HEK293 (cell line): ENCODE data around the gene GCLM.

Source experiments
- BCL11B ChIP-seq: fragments of 450-650 bp; formaldehyde crosslinking; IDR thresholded peaks from 2 replicates; pipeline ENCODE4 v1.5.1; 2016; ENCODE audit warnings: low read depth, missing biosample characterization, missing genetic modification characterization
- GFI1B ChIP-seq: fragments of 450-650 bp; formaldehyde crosslinking; IDR thresholded peaks from 2 replicates; pipeline ENCODE4 v1.5.1; 2016; ENCODE audit warnings: missing biosample characterization, missing genetic modification characterization
- MEIS1 ChIP-seq: sonication (generic); formaldehyde crosslinking; IDR thresholded peaks from 2 replicates; pipeline ENCODE4 v1.8.1; 2022; ENCODE audit warnings: missing genetic modification reagents, mild to moderate bottlenecking, borderline replicate concordance
- PRDM2 ChIP-seq: fragments of 450-650 bp; formaldehyde crosslinking; IDR thresholded peaks from 2 replicates; pipeline ENCODE4 v1.5.1; 2016; ENCODE audit warnings: missing biosample characterization, missing genetic modification characterization, borderline replicate concordance
- SALL2 ChIP-seq: fragments of 450-650 bp; formaldehyde crosslinking; IDR thresholded peaks from 2 replicates; pipeline ENCODE4 v1.5.0; 2017; ENCODE audit warnings: missing biosample characterization, mild to moderate bottlenecking, missing genetic modification characterization, borderline replicate concordance
- SP2 ChIP-seq: fragments of 450-650 bp; formaldehyde crosslinking; IDR thresholded peaks from 2 replicates; pipeline ENCODE4 v1.5.1; 2016; ENCODE audit warnings: missing biosample characterization, missing genetic modification characterization
- ZBTB10 ChIP-seq: fragments of 450-650 bp; formaldehyde crosslinking; IDR thresholded peaks from 2 replicates; pipeline ENCODE4 v1.5.1; 2016; ENCODE audit warnings: missing biosample characterization, missing genetic modification characterization
- ZBTB6 ChIP-seq: fragments of 450-650 bp; formaldehyde crosslinking; IDR thresholded peaks from 2 replicates; pipeline ENCODE4 v1.5.1; 2017; ENCODE audit warnings: missing biosample characterization, missing genetic modification characterization
- ZFP3 ChIP-seq: fragments of 450-650 bp; formaldehyde crosslinking; IDR thresholded peaks from 2 replicates; pipeline ENCODE4 v1.5.1; 2016; ENCODE audit warnings: low read depth, missing biosample characterization, missing genetic modification characterization
- ZNF132 ChIP-seq: fragments of 450-650 bp; formaldehyde crosslinking; IDR thresholded peaks from 2 replicates; pipeline ENCODE4 v1.5.1; 2017; ENCODE audit warnings: missing biosample characterization, missing genetic modification characterization, borderline replicate concordance
- ZNF148 ChIP-seq: fragments of 450-650 bp; formaldehyde crosslinking; IDR thresholded peaks from 2 replicates; pipeline ENCODE4 v1.5.0; 2017; ENCODE audit warnings: missing biosample characterization, missing genetic modification characterization, borderline replicate concordance
- ZNF18 ChIP-seq: fragments of 450-650 bp; formaldehyde crosslinking; IDR thresholded peaks from 2 replicates; pipeline ENCODE4 v1.5.1; 2016; ENCODE audit warnings: missing biosample characterization, missing genetic modification characterization
- ZNF184 ChIP-seq: fragments of 450-650 bp; IDR thresholded peaks from 2 replicates; pipeline ENCODE4 v1.5.1; 2018; ENCODE audit warnings: missing biosample characterization, mild to moderate bottlenecking, missing genetic modification characterization
- ZNF211 ChIP-seq: fragments of 450-650 bp; formaldehyde crosslinking; IDR thresholded peaks from 2 replicates; pipeline ENCODE4 v1.5.1; 2016; ENCODE audit warnings: low read depth, missing biosample characterization, missing genetic modification characterization
- ZNF280C ChIP-seq: fragments of 450-650 bp; formaldehyde crosslinking; IDR thresholded peaks from 2 replicates; pipeline ENCODE4 v1.5.1; 2016; ENCODE audit warnings: missing biosample characterization, missing genetic modification characterization
- ZNF366 ChIP-seq: fragments of 450-650 bp; formaldehyde crosslinking; conservative IDR thresholded peaks from 2 replicates; pipeline ENCODE4 v1.5.1; 2016; ENCODE audit warnings: missing biosample characterization, missing genetic modification characterization
- ZNF645 ChIP-seq: fragments of 450-650 bp; formaldehyde crosslinking; IDR thresholded peaks from 2 replicates; pipeline ENCODE4; 2016; ENCODE audit warnings: missing biosample characterization, missing genetic modification characterization
- ZNF654 ChIP-seq: fragments of 450-650 bp; formaldehyde crosslinking; IDR thresholded peaks from 2 replicates; pipeline ENCODE4 v1.5.1; 2016; ENCODE audit warnings: low read depth, missing biosample characterization, missing genetic modification characterization
- ZNF701 ChIP-seq: fragments of 450-650 bp; formaldehyde crosslinking; IDR thresholded peaks from 2 replicates; pipeline ENCODE4 v1.5.1; 2016; ENCODE audit warnings: missing biosample characterization, missing genetic modification characterization
- ZNF791 ChIP-seq: fragments of 450-650 bp; formaldehyde crosslinking; IDR thresholded peaks from 2 replicates; pipeline ENCODE4 v1.5.1; 2016; ENCODE audit warnings: missing biosample characterization, missing genetic modification characterization

The GCLM gene

GRCh38 chr1:93878889-93879586 lies 30.2 kb downstream of the GCLM start, which contains the start of gene DNTTIP2 (continued):
- TF ChIP-seq PRDM2 (tag by site-specific recombination), result no peak
- TF ChIP-seq ZNF148 (tag by site-specific recombination), result no peak
- no peak for TF ChIP-seq SALL2 (tag by site-specific recombination)
- TF ChIP-seq ZBTB6 (tag by site-specific recombination), result no peak
- no peak for TF ChIP-seq ZNF654 (tag by site-specific recombination)
- no peak for TF ChIP-seq ZFP3 (tag by site-specific recombination)
- TF ChIP-seq GFI1B, result 0 out of 2 replicates have a peak, but pooled peaks have one; percentile 5
- peak; percentile 18; the same call in 1 of the 2 replicates for TF ChIP-seq ZNF366 (tag by site-specific recombination)
- TF ChIP-seq ZNF18 (tag by site-specific recombination), result 0 out of 2 replicates have a peak, but pooled peaks have one; percentile 20
- TF ChIP-seq ZNF791, result no peak
- TF ChIP-seq ZBTB10 (tag by site-specific recombination), result no peak
- no peak for TF ChIP-seq ZNF280C (tag by site-specific recombination)
- no peak for TF ChIP-seq ZNF211
- peak; percentile 79 for TF ChIP-seq SP2 (tag by site-specific recombination)
- TF ChIP-seq ZNF645 (tag by site-specific recombination), result no peak
- no peak for TF ChIP-seq BCL11B (tag by site-specific recombination)
- TF ChIP-seq MEIS1 (CRISPR knock-in tag), result no peak
- TF ChIP-seq ZNF184 (tag by site-specific recombination), result no peak
- no peak for TF ChIP-seq ZNF701 (tag by site-specific recombination)
- no peak for TF ChIP-seq ZNF132
